Measurements from ENCODE around the gene ZNF80. TPM values are rescaled to one million over a fixed set of nuclear protein-coding genes. Genes with fewer than 3 reads are reported as not detected.

The ZNF80 gene
- total RNA-seq, 3 donors from 2014 or later: 0.16 to 0.33 TPM; not detected in 1

DNA sequence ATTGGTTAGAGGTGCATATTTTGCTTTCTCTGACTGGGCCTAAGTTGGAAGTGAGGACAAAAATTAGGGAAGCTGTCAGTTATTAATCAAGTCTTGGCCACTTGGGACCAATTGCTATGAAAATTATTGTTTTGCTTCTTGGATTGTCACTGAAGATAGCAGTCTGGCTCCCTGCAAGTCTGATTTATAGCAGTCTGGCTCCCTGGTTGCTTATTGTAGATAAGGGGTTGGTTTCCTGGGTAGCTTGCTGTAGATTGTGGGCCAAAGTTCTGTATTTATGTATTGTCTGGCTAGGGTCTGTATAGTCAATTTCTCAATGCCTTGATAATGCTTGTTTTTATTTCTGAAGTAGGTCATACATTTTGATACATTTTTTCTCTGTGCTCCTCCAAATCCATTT lies 45.2 kb downstream of the ZNF80 start:
- TF ChIP-seq, protein P1, sequence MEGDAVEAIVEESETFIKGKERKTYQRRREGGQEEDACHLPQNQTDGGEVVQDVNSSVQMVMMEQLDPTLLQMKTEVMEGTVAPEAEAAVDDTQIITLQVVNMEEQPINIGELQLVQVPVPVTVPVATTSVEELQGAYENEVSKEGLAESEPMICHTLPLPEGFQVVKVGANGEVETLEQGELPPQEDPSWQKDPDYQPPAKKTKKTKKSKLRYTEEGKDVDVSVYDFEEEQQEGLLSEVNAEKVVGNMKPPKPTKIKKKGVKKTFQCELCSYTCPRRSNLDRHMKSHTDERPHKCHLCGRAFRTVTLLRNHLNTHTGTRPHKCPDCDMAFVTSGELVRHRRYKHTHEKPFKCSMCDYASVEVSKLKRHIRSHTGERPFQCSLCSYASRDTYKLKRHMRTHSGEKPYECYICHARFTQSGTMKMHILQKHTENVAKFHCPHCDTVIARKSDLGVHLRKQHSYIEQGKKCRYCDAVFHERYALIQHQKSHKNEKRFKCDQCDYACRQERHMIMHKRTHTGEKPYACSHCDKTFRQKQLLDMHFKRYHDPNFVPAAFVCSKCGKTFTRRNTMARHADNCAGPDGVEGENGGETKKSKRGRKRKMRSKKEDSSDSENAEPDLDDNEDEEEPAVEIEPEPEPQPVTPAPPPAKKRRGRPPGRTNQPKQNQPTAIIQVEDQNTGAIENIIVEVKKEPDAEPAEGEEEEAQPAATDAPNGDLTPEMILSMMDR (IDR thresholded peaks at IDR 0.05): no peak
- TF ChIP-seq POLR2A (IDR thresholded peaks at IDR 0.05) (no peak), POLR2AphosphoS5 (IDR thresholded peaks at IDR 0.05) (no peak)
- intact Hi-C loops (cut with DNase I; ENCODE audit: low total_unique reads): loop anchor here (5.0 kb wide), 1 partner anchor 320 kb away; no protein-coding TSS in a partner anchor
- no peak for DNase-seq (ENCODE audit: low spot score in 2 of 2)
- Histone ChIP-seq H3K4me3 (no peak overlapping the region), H3K36me3 (no peaks in the 10 kb centered on the region), H3K27me3 (no peaks in the 10 kb centered on the region), H3K27ac (no peak overlapping the region), H3K4me1 (no peaks in the 10 kb centered on the region), H3K9me3 (no peaks in the 10 kb centered on the region)

DNA sequence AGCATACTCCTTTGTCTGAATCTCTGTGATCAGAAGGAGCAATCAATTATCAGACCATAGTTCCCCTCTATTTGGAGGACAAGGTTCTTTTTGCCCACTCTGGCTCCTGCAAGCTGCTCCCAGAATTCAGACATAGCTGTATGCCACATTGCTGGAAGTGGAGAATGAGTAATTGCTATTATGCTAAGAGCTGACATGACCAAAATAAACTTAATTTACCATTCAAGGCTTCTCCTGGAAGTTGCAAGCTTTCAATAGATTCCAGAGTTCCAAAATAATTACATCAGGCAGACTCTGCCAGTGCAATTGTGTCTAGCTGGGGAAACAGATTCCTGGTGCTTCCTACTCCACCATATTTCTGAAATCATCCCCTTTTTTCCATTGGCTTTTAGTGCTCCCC lies 50.9 kb downstream of the ZNF80 start:
- no peak for TF ChIP-seq POLR2AphosphoS5 (IDR thresholded peaks at IDR 0.05)
- TF ChIP-seq, protein P1 (IDR thresholded peaks at IDR 0.05): no peak
- no peak for TF ChIP-seq POLR2A (IDR thresholded peaks at IDR 0.05)
- H3K4me1 ChIP-seq: no peaks in the 10 kb centered on the region
- peaks cover 0 to 7% of the 10 kb centered on the region in 2 donors for H3K9me3 ChIP-seq
- H3K27me3 ChIP-seq: no peaks in the 10 kb centered on the region
- no peak overlapping the region for H3K4me3 ChIP-seq
- no peak for DNase-seq (ENCODE audit: low spot score in 2 of 2)
- no peaks in the 10 kb centered on the region for H3K36me3 ChIP-seq
- intact Hi-C loops (cut with DNase I; ENCODE audit: low total_unique reads): no loop called here
- H3K27ac ChIP-seq: no peak overlapping the region

Other genes with a start within 250 kb of the ZNF80 start
- gene CCDC191, start 181.1 kb downstream of the ZNF80 start, total RNA-seq: 10 to 100 TPM in 2 of 3 donors, 1 to 10 TPM in 1; 4.3 to 13.2 (median 10.8) TPM
- 10 to 100 TPM; 11.0 to 25.8 (median 15.1) TPM for gene QTRT2, start 180.8 kb downstream of the ZNF80 start, total RNA-seq
- not detected for gene DRD3, start 58.5 kb downstream of the ZNF80 start, total RNA-seq
- under 1 TPM; 0.29 to 0.48 (median 0.33) TPM for gene TIGIT, start 56.5 kb upstream of the ZNF80 start, total RNA-seq

All from breast epithelium (tissue), 4 donors.